Suppressor macrophage treated with lipopolysaccharide for 4 hours (primary cell): Measurements from ENCODE around the gene TPTE2.
"Not testable (repeated sequence)": the region's sequence is repeated elsewhere in the genome, so short reads cannot be mapped to it uniquely, and the experiment has no call there.

ENCODE experiments used
- DNase-seq: peaks from one replicate; pipeline ENCODE4 v3.0.0-alpha.2; 2020

Gene TPTE2

GRCh38 chr13:19561127-19561582, at the start of gene TPTE2:
TPTE2 (minus strand) TSS chr13:19561532; CDS start chr13:19503234, 58,298 bp downstream.
- DNase-seq: not testable (repeated sequence)

- no peak for DNase-seq
Measured at GRCh38 chr13:19607523-19608078, 46.3 kb upstream of the TPTE2 start.

- DNase-seq: no peak
Measured at GRCh38 chr13:19606737-19607136, 45.4 kb upstream of the TPTE2 start.

- no peak for DNase-seq
Measured at GRCh38 chr13:19606152-19606551, 44.8 kb upstream of the TPTE2 start.

- DNase-seq: no peak
Measured at GRCh38 chr13:19605161-19605955, 44.0 kb upstream of the TPTE2 start.

GRCh38 chr13:19604306-19604705, 43.0 kb upstream of the TPTE2 start:
- no peak for DNase-seq

- peak; percentile 22 for DNase-seq
Measured at GRCh38 chr13:19601749-19602725, 40.7 kb upstream of the TPTE2 start.

- peak; percentile 46 for DNase-seq
Measured at GRCh38 chr13:19597523-19597922, 36.2 kb upstream of the TPTE2 start.

GRCh38 chr13:19596960-19597361, 35.6 kb upstream of the TPTE2 start:
- DNase-seq: peak; percentile 40

- no peak for DNase-seq
Measured at GRCh38 chr13:19596086-19596485, 34.8 kb upstream of the TPTE2 start.

- DNase-seq: no peak
Measured at GRCh38 chr13:19592657-19593180, 31.4 kb upstream of the TPTE2 start.

- DNase-seq: peak; percentile 20
Measured at GRCh38 chr13:19591864-19592263, 30.5 kb upstream of the TPTE2 start.

- no peak for DNase-seq
Measured at GRCh38 chr13:19590423-19590822, 29.1 kb upstream of the TPTE2 start.

GRCh38 chr13:19589312-19589711, 28.0 kb upstream of the TPTE2 start:
- DNase-seq: no peak

- peak; percentile 4 for DNase-seq
Measured at GRCh38 chr13:19587635-19588300, 26.4 kb upstream of the TPTE2 start.

- DNase-seq: peak; percentile 68
Measured at GRCh38 chr13:19586904-19587634, 25.7 kb upstream of the TPTE2 start.

GRCh38 chr13:19581675-19582074, 20.3 kb upstream of the TPTE2 start:
- no peak for DNase-seq

GRCh38 chr13:19575230-19575629, 13.9 kb upstream of the TPTE2 start:
- DNase-seq: no peak

- no peak for DNase-seq
Measured at GRCh38 chr13:19573120-19573716, 11.9 kb upstream of the TPTE2 start.

- DNase-seq: no peak
Measured at GRCh38 chr13:19572280-19572679, 10.9 kb upstream of the TPTE2 start.

- DNase-seq: no peak
Measured at GRCh38 chr13:19567820-19568534, 6.6 kb upstream of the TPTE2 start.
